NCI-H526 (cell line): Measurements from ENCODE around the gene LAMB2.
A peak's percentile ranks its signal among the peaks of the same experiment; 100 is the strongest.

ENCODE experiments used
- DNase-seq, 2 experiments: peaks; one replicate each; lab custom pipeline; 2025; lab: John Stamatoyannopoulos, UW

Gene LAMB2

DNA sequence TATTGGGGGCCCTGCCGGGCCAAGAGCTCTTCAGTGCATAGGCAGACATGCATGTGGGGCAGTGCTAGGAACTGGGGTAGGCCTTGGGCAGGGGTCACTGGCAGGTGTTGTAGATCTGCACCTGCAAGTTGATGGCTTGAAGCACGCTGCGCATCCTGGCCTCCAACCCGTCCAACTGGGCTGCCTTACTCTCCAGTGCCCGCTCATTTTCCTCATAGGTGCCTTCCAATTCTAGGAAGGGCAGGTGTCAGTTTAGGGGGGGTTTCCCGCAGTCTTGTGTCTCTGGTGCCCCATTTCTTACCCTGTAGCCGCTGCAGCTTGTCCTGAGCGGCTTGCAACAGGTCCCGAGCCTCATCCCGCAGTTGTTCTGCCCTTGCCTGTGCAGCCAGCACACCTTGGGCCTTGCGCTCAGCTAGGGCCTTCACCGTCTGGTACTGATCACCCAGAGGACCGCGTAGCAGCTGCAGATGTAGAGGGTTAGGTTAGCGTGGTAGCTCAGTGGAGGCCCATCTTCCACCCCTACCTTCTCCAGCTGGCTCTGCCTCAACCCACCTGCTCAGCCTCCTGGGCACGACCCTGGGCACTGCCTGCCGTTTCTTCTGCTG, 11.6 kb downstream of the LAMB2 start:
- no peak for DNase-seq

DNA sequence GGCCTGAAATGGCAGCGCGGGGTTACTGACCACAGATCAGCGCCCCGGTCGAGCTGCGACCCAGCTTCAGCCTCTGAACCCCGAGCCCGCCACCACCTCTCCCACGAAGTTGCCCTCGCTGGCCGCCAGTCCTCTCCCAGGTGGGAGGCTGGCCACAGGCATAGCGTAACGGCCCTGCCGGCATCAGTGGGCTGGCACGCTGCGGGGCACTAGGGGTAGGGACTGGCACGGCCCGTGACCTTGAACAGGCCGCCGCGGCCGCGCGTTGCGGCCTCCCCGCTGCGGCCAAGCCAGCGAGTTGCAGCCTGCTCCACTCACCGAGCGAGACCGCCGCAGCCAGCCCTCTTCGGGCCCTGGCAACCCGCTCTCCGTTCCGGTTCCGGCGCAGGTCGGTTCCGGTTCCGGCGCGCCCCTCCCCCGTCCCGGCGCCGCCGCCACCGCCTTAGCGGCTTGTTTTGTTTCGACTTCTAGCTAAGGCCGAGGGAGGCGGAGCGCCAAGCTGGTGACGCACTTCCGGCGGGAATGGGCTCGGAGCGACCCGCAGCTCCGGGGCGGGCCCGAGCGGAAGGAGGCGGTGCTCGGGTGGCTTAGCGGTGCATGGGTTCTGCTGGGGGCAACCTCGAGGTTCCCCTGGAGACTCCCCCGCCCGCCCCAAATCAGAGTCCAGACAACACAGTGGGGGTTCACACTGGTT, 12.3 kb downstream of the LAMB2 start, which contains the start of gene USP19:
Gene USP19, minus strand, starts transcription at position 386 of the 694 bp plus-strand sequence. CDS start 1,678 bp downstream, outside the sequence.
- peak; percentile 79 to 95 for DNase-seq

DNA sequence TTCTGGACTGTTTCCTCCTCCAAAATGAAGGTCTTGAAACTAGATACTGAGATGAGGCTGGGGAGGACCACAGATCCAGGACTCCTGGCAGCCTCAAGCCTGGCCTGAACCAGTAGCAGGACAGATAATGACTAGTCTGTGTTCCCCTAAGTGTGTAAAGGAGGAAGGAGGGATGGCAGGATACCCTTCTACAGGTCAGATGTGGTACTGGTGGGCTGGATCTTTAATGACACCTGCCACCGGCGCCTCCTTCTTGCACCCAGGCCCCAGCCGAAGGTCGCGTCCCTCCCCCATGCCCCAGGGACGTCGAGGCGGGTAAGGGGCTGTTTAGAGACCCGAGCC, 12.8 kb downstream of the LAMB2 start:
- DNase-seq = no peak

DNA sequence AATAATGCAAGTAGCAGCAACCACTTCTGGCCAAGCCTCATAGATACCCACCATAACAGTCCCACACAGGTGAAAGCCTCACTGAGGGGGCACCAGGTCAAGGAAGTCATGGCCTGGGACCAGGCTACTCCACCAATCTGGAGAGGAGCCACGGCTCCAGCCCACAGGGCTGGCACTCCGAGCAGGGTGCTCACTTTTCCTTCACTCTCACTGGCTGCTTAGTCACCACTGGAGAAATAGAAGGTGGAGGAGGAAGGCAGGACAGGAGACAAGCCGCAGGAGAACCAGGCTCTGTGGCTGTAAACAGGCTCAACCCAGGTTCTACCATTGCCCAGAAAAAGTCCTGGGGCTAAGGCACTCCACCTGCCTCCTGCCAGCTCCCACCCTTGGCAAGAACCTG, 13.4 kb downstream of the LAMB2 start:
- DNase-seq = no peak

DNA sequence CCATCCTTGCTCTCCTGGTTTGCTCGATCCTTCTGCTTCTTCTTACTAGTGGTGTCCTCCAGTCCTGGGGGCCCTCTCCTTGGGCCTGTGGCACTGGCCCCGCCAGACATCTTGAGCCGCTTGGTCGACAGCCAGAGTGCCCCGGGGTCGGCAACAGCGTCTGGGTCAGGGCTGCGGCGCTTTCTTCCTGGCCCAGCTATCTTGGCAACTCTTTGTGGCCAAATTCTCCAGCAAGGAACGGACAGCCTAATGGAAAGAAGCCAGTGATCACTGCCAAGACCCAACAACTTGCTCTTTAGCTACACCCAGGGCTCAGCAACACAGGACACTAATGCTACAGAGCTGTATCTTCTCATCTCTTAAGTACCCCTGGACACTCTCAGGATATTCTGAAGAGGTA, 13.8 kb downstream of the LAMB2 start:
- no peak for DNase-seq

DNA sequence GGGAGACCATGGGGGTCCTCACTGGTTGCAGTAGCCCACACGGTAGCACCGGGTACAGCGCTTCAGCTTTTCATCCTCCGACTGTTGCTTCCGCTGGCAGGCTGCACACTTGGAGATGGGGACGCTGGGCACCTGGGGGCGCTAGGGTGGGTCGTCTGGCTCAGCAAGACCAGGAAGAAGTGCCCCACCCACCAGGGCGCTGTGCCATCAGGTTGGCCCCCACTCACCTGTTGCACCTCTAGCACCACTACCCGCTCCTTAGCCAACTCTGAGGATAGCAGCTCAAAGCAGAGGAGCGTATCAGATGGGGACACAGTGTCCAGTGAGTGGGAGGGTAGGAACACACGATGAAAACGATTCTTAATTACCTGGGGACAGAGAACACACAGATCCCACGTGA, 20.6 kb downstream of the LAMB2 start:
- no peak for DNase-seq

DNA sequence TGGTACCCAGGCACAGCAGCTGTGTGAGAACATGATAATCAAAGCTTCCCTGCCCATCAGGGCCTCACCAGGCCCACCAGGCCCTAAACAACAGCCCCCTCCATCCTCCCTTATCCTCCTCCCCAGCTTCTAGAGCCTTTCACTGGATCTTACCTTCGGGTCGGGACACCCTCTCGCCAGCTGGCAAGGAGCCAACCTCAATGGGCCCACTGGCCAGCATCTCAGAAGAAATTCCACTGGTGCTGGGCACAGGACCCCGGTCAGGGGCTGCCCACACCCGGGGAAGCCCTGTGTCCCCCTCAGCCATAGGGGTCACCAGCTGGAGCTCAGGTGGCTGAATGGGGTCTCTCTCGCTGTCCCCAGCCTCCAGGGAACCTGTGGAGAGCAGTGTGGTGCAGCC, 21.5 kb downstream of the LAMB2 start:
- DNase-seq = no peak

DNA sequence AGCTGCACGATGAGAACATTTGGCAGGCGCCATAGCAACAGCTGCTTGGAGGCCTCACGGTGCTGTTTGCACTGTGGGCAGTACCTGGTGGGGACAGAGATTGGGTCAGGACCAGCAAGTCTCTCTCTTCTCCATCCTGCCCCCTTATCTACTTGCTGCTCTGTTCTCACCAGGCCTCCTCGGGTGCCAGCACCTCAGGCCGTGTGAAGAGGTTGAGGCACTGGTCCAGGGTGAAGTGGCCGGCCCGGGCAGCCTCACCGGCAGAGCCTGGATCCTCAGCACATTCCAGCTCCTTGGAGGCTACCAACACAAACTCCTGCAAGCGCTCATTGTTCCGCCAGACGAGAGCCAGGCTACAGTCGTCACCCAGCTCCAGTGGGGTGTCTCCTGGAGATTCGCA, 22.1 kb downstream of the LAMB2 start:
- DNase-seq = no peak

DNA sequence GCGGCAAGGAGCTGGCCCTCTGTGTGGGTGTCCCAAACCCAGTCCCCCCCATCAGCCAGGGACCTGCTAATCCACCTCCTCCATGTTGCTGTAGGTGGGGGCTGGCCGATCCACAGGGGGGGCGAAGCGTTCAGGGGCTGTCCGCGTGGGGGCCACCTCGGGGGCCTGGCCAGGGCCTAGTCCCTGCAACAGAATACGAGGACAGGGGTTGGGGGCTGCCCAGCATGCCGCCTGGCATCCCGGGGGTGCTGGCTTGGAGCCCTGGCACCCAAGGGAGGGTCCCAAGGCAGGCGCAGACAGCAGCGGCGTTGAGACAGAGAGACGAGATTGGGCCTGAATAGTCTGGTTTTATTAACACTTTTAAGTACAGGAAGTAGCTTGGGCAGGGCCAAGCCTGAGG, 24.5 kb downstream of the LAMB2 start:
- DNase-seq = no peak

DNA sequence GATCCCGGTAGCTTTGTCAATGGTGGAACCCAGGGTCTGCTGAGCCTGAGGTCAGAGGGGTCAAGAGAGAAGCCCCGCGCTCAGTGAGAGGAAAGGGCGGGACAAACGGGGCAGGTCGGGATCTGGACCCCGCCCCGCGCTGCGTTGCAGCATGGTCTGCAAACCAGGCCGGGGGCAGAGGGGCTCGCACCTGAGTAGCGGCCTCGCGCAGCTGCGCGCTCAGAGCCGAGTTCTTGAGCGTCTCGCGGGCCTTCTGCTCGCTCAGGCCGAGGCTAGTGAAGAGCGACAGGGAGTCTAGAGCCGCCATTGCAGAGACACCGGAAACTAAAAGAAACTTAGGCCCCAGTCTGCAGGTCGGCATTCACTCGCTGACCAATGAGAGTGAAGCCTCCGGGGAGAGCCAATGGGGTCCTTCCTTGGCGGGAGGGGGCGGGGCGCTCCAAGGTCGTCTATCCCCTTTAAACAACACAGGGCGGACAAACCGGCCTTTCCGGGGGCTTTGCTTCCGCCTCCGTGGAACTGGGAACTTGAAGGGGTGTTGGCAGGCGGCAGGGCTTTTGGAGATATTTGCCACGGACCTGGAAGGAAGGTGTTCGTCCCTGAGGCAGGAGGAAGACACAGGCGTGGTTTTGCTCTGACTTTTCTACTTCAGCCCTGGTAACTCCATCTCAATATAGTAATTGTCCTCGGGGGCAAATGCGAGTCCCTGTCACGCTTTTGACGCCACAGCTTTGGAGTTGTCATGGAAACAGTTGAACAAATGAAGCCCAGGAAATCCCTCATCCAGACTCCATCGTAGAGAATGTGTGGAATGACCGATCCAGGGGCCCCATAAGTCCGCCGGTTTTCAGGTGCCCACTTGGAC, 28.2 kb downstream of the LAMB2 start, which contains the start of gene QARS1:
Gene QARS1, minus strand, starts transcription at position 331 of the 865 bp plus-strand sequence. Its CDS starts 24 bp downstream, at position 307.
- peak; percentile 68 to 94 for DNase-seq

DNA sequence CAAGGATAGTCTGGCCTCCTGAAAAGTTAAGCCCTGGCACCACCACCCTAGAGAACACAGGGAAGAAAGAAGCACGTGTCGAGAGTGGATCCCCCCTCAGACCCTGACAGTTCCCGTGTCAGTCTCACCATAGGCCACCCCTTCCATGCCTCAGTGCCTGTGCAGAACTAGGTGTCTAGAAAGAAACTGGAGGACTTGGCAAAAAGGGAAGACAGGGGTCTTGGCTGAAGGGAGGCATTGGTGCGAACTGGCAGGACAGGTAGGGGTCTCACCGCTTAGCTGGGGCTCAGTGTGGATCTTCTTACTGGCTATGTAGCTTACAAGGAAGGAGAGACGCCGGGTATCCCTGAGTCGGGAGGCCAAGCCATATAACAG, 28.8 kb downstream of the LAMB2 start:
- DNase-seq = no peak

DNA sequence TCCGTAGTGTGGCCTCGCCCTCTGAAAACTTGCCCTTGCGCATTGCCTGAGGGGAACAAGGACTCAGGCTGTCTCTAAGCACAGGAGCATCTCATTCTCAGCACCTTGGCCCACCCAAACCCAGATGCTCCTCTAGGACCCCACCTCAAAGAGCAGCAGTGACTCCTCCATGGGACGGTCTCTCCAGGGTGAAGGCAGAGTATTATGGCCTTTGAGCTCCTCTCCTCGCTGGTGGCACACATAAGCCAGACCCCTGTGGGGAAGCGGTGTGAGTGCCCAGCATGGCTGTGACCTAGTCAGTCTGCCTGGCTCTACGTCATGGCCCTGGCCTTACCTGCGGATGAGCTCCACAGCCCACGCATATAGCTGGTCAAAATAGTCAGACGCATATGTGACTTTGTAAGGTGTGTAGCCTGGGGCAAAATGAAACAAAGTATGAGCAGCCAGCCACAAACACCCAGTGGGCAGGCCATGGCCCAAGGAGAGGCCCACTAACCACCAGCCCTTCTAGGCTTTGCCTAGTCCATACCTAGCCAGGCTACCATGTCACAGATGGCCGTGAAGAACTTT, 32.7 kb downstream of the LAMB2 start:
- DNase-seq = no peak

DNA sequence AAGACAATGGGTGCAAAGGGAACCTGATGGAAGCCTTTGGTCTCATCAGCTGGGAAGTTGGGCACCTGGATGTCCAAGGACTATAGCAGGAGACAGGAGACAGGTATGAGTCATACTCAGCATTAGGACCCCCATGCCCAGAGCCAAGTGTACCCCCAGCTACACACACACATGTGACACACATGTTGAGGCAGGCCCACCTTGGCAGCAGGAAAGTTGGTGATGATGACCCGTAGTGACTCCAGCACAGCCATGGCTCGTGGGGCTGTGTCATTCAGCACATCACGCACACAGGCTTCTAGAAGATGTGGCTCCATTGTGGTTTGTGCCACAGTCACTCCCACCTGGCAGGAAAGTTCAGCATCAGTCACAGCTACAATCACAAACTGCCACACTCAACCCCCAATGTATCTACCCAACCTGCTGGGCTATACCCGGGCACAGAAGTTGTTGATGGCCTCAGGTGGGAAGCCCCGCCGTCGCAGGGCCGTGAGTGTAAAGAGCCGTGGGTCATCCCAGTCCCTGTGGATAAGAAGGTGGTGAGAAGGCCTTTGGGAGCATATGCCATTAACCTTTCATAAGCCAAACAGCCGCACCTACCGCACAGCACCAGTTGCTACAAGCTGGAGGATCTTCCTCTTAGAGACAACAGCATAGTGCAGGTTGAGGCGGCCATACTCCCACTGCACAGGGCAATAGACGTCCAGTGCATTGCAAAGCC, 33.8 kb downstream of the LAMB2 start:
- DNase-seq = no peak

DNA sequence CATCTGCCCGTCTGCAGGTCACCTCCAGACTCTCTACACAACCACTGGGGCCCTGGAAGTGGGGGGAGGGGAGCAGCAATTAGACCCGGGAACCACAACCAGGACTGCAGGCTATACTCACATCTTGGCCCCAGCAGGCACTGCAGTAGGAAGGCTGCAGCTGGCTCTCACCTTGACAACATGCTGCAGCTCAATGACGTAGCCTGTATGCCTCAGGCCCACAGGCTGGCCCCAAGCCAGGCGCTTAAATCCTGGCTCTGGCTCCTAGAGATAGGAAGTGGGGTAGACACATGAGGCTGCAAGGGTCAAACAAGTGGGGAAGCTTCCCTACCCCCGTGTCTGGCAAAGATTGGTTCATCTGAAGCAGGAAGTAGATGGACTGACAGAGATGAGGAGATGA, 34.4 kb downstream of the LAMB2 start:
- DNase-seq = no peak

DNA sequence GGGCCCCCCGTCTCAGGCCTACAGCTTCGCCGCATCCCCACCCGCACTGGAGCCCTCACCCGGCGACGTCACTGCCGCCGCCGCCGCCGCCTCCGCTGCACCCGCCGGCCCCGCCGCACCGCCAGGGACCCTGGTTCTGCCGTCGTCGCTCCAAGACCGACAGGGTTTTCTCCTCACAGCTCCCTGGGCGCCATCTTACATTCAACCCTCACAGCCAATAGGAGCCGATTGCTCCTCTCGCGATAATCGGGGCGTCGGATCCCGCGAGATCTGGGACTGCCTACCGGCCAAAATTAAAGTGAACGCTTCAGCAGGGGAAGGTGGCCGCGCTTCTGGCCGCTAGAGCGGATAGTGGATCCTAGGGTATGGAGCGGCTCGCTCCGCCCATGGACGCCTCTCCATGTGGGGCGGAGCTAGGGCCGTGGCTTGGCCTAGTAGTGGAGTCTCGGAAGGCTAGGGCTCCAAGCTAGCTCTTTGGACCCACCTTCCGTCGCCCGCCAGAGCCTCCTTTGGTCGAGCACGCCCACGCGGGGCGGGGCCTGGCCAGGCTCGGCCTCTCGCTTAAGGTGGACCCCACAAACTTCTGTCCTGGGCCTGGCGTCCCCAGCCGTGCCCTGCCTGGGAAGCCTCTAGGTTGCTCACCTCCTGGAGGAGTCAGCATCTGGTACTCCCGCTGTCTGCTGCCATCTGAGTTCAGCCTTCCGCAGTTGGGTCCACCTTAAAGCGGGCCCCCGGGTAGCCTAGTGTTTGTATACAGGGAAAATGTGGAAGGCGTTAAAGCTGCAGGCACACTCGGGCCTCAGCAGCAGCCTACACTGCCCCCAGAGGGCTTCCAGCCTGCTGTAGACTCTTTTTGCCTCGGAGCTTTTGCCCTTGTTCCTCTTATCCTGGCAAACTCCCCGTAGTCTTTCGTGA, 38.7 kb downstream of the LAMB2 start, which contains the start of gene QRICH1:
Gene QRICH1, minus strand, starts transcription at position 219 of the 915 bp plus-strand sequence. CDS start 17,054 bp downstream, outside the sequence.
- DNase-seq = peak; percentile 96 to 98

DNA sequence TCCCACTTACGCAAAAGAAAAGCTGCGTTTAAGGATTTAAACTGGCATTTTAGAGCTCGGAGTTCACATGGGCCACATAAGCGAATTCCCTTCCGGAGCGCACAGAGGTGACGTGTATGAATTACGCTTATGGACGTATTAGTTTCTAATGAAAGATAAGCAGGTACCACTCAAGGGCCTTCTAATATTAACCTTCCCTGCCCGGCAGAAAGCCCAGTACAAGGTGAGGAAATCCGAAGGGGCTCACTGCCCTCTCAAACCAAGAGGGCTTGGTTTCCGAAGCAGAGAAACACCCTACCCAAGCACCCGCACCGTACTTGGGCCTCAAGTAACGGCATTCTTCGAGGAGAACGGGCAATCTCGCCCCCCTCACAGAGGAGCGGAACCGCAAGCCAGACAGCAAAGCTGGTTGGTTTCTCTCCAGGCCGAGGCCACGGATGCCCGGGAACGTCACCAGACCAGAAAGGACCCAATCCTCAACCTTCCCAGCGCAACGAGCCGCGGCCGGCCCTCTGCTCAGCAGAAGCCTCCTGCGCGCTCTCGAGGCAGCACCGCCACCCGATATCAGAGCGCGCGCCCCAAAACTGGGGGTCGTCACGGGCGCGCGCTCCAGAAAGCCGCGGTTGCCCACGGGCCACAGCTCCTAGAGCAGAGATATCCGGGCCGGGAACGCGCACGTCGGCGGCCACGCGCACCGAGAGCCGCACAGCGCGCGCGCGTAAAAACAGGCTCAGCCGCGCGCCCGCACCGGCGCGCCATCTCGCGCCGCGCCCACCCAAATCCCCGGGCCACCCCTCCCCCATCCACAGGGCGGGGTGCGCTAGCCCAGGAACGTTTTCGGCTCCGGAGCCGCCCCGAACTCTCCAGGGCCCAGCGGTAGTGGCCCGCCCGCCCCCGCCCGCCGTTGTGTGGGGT, 39.7 kb downstream of the LAMB2 start:
- DNase-seq = peak; percentile 52 to 82

DNA sequence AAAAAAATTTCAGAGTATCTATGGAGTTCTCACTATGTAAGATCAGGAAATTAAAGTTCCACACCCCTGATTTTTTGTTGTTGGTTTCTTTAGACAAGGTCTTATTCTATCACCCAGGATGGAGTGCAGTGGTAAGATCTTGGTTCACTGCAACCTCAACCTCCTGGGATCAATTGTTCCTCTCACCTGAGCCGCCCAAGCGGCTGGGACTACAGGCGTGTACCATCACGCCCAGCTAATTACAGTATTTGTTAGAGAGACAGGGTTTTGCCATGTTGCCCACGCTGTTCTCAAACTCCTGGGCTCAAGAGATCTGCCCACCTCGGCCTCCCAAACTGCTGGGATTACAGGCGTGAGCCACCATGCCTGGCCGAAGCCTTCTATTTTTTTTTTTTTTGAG, 51.4 kb downstream of the LAMB2 start:
- DNase-seq = no peak

DNA sequence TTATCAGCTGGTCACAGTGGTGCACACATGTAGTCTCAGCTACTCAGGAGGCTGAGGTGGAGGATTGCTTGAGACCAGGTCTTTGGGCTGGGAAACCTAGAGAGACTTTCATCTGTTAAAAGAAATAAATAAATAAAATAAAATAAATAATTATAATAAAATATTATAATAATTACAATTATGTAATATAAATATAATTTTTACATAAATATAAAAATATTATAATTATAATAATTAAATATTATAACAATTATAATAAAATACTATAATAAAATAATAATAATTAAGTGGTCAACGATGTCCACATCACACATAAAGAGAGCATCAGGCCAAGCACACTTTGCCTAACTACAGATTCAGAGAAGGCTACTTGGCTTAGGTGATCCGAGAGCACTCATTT, 53.6 kb downstream of the LAMB2 start:
- DNase-seq = no peak

DNA sequence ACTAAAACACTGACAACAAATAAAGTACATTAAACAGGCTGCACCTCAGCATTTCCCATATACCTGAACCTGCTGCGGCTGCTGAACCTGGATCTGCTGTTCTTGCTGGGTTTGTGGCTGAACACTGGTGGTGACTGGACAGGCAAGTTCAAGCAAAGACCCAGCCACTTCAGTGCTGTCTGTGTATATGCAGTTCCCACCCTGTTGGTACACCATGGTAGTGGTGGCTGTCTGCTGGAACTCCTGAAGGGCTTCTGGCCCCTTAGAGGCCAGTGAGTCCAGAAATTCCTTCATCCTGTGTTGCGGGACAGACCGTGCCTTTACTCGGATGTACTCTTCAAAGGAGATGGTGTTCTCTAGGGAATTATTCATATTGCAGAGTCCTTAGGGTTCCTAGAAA, 56.2 kb downstream of the LAMB2 start:
- no peak for DNase-seq

DNA sequence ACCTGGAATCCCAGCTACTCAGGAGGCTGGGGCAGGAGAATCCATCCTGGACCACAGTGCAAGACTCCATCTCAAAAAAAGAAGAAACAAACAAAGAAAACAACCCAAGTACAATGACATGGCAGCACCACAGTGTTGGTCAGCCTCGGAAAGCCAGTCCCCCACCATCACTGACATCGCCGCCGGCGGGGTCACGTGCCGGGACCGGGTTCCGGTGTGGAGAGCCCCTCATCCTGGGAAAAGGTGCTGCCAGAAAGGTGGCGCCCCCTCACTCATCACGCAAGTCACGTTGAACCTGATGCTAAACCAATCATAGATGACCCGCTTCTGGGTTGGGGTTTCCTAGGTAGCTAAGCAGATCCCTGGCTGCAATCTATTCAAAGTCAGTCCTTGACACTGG, 56.7 kb downstream of the LAMB2 start:
- no peak for DNase-seq
